Measurements from ENCODE around the gene CYP19A1.
"Not testable (repeated sequence)": the region's sequence is repeated elsewhere in the genome, so short reads cannot be mapped to it uniquely, and the experiment has no call there.

CYP19A1 gene

DNA sequence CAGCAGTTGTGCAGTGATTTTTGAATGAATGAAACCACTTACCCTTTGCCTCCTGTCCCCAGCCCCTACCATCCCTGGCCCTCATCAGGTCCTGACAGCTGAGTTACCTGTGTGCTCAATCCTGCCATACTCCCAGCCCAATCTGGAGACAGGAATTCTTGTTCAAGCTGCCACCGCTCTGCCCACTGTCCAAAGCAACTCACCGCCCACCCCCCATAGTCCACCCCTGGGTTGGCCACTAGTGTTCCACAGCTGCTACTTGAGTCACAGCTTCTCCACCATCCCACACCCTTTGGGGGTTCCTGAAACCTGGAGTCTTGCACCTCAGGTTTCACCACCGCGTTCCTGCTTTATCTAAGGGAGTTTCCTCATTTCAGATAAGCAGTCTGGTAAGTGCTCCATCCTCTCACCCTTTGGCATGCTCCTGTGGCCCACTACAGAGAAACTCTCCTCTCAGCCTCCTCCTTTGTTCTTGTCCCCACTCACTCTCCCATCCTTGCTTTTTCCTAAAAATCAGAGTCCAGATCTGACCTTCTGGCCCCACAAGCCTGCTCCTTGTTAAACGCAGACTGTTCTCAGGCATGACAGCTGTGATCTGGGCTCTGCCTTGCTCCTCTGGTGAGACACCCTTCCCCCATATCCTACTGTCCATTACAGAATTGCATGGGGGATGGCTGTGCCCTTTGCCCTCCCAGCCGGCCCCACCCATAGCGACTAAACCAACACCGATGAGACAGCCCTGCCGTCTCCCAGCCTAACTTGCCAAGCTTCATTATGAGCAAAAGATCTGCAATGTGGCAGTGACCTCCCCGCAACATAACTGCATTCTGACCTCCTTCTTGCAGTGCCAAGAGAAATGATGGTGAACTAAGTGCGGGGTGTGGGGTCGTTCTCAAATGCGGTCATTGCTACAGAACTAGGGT, 50.0 kb downstream of the CYP19A1 start:
- no peak for DNase-seq

DNA sequence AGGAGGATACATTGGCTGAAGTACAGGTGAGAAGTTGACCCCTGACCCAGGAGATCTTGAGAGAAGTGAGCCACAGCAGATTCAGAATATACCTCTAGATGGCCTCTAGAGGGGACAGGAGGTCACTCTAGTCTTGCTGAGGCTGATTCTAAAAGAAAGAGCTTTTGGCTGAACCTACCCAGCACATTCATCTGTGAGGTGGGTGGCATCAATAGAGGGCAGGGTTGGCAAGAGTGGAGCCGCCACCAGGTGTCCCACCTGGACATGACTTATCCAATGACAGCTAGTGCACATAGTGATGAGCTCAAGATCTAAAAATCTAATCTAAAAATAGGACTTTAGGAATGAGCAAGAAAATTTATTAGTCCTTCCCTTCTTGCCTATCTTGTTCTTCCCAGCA, 51.6 kb downstream of the CYP19A1 start:
- DNase-seq = no peak

DNA sequence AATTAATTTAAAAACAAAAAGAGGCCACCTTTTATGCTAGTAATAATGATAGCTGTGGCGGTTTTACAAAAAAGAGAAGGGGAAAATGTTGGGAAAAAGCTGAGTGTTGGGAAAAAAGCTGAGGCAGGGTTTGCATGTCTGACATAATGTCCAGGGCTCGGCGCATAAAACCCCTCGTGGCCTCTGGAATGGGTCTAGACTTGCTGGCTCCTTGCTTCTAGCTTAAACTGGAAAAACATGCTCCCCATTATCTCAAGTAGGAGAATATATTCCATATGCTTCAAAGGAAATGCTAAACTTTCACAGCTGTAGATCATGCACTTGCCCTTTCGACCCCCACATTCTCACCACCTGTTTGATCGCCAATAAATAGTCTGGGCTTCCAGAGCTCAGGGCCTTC, 53.0 kb downstream of the CYP19A1 start:
- no peak for DNase-seq

GRCh38 chr15:51284871-51285270, 53.5 kb downstream of the CYP19A1 start:
- DNase-seq = no peak

DNA sequence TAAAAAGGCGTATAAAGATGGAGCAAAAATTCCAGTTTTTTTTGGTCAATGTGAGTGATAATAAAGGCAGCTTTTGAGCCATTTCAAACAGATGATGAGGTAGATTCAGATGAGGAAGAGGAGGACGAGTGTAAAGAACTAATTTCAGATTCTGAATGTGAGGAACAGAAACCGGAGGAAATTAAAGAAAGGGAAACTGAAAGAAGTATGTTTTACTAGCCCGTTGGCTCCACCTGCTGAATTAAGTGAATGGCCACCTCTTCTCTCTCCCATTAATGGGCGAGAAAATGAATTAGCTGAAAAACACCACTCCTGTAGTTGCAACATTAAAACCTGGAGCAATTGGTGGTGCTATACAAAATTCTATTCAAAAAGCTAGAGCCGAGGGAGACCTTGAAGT, 55.4 kb downstream of the CYP19A1 start:
- no peak for DNase-seq

GRCh38 chr15:51282241-51282640, 56.2 kb downstream of the CYP19A1 start:
- peak; percentile 16 for DNase-seq

DNA sequence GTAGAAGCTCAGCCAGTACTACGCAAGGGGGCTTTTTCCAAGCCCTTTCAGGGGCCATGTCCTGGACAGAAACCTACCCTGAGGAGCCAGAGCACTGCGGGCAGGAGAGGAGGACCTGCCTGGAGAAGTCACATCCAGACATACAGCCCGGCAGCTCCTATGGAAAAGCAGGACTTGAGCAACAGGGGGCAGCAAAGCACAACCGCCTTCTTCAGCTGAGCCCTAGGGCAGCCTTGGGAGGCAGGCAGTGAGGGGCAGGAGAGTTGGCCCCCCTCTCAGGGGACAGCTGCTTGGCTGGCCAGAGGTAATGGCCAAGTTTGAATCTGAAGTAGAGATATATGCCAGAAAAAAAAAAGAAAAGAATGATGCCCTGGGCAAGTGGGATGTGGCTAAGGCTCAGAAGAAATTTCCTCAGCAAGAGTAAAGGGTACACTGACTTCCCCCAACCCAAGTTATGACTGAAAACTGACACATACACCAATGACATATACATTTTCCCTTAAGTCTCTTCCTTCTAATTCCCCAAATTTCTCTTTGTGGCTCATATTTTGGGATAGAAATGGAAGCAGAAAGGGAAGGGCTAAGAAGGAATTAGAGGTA, 56.9 kb downstream of the CYP19A1 start:
- DNase-seq = peak; percentile 26

- DNase-seq = no peak
These were observed 57.6 kb downstream of the CYP19A1 start for GRCh38 chr15:51280838-51281237.

DNA sequence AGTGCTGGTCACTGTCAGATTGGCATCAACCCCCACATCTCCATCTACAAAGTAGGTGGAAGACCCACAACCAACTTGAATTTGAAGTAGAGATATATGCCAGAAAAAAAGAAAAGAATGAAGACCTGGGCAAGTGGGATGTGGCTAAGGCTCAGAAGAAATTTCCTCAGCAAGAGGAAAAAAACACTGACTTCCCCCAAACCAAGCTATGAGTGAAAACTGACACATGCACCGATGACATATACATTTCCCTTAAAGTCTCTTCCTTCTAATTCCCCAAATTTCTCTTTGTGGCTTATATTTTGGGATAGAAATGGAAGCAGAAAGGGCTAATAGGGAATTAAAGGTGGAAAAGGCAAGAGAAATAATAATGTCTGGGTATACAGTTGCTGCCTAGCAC, 59.0 kb downstream of the CYP19A1 start:
- DNase-seq = no peak

- DNase-seq = no peak
These were observed 61.3 kb downstream of the CYP19A1 start for GRCh38 chr15:51277101-51277500.

GRCh38 chr15:51274956-51275355, 63.4 kb downstream of the CYP19A1 start:
- DNase-seq = no peak

DNA sequence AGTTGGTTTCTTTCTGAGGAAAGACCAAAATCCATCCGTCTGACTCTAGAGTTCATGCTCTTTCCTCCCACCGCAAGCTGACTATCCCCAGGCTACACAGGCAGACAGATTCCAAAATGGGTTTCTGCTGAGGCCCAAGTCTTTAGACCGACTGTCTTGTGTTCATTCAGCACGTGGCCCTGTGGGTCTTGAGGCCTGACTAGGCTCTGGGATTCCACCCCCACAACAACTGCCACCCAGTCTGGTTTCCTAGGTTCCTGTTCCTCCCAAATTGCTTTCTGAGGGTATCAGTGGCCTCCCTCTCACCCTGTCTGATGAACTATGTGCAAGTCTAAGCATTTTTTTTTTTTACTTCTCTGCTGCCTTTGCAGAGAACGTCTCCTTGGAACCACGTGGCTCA, 67.7 kb downstream of the CYP19A1 start:
- DNase-seq = no peak

DNA sequence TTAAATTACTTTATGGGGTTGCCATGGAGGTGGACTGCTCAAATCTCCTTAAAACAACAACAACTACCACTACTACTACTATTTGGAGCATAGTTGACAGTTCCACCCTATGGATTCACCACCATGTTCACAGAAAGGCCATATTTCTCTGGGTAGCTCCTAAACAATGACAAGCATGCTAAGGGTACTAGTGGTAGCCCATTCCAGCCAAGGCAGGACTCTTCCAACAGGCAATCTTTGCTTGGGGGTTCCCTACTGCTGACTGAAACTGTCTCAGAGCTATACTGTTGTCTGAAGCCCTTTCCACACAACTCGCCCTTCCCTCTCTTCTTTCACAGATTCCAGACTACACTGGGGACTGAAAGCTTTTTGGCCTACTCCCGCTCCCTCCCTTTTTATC, 68.9 kb downstream of the CYP19A1 start:
- no peak for DNase-seq

DNA sequence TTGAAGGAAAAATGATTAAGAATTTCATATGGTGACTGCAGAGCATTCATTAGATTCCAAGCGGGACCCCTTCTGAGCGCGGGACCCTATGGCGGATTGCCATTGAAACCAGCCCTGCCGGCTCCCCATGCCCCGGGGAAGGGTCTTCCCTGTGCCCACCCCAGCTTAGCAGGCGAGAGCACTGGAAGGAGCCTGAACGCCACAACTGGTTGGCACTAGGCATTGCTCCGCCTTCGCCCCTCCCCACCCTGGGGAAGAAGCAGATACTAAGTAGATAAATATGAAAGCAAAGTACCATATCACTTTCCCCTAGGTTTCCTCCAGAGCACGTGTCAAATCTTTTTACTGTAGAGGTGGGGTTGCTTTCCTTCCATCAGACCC, 70.7 kb downstream of the CYP19A1 start:
- no peak for DNase-seq

- no peak for DNase-seq
These were observed 71.2 kb downstream of the CYP19A1 start for GRCh38 chr15:51267051-51267702.

GRCh38 chr15:51266656-51267050, 71.7 kb downstream of the CYP19A1 start:
- DNase-seq = no peak

DNA sequence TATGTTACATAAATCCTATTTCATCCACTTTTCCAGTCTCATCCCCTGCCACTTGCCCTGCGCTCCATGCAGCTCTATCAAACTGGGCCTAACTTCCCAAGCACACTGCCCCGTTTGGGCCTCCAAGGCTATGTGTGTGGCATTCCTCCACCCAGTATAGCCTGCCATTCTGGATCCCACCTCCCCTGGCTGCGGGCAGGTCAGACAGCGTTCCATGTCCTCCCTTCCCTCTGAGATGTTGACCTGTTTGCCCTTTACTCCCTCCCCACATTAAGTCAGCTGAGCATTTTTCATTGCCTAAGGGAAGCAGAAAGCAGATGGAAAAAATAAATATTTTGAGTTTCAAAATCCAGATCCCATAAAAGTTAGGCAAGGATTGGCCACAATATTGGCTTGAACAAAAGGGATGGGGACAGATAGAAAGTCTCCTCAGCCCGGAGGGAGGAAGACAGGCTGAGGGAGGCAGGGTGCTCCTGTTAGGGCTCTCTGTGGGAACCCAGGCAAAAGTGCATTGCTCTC, 73.3 kb downstream of the CYP19A1 start:
- DNase-seq = no peak

- no peak for DNase-seq
These were observed 74.7 kb downstream of the CYP19A1 start for GRCh38 chr15:51263726-51264125.

- no peak for DNase-seq
These were observed 75.3 kb downstream of the CYP19A1 start for GRCh38 chr15:51263116-51263515.

- no peak for DNase-seq
These were observed 75.9 kb downstream of the CYP19A1 start for GRCh38 chr15:51262463-51262862.

- not testable (repeated sequence) for DNase-seq
These were observed 77.3 kb downstream of the CYP19A1 start for GRCh38 chr15:51261113-51261512.

DNA sequence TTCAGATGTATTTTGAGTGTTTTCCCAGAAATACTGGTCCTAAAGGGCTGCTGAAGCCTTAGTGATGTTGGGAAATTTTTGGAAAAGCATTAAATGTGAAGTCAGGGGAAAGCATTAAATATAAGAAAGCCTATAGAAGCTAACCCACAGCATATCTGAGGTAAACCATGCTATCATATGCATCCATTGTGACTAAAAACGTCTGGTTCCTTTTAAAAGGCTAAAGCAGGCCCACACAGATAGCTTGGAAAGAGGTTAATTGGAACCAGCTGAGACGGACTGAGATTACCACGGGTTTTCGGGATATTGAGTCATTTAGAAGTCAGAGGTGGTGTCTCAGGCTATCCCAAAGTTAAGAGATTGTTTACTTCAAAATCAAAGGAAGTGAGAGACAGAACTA, 78.2 kb downstream of the CYP19A1 start:
- DNase-seq = no peak

- DNase-seq = no peak
These were observed 82.9 kb downstream of the CYP19A1 start for GRCh38 chr15:51255533-51255932.

- no peak for DNase-seq
These were observed 85.0 kb downstream of the CYP19A1 start for GRCh38 chr15:51253366-51253765.

All from SHP77 treated with DMSO at 0.1 percent for 48 hours (cell line).